K562 (cell line): ENCODE results near the gene SPATA31D1. TPM values are rescaled to one million over a fixed set of nuclear protein-coding genes. Genes with fewer than 3 reads are reported as not detected.

ENCODE experiments used
- ATAC-seq: fragments of 200-7000 bp; cut with Tn5 transposase; 3 replicates; pipeline ENCODE4 v1.9.1; 2020; ENCODE audit warnings: moderate library complexity
- BruUV-seq: library from RNA; stranded (reverse); fragments of 400-500 nt; replicated peaks from 2 replicates; lab custom pipeline; 2021; lab: Mats Ljungman, UMichigan
- CTCF ChIA-PET: fragments of 300-600 bp; formaldehyde crosslinking; extraction: SDS; loops from one replicate; lab custom pipeline; 2021; ENCODE audit warnings: low intra/inter-chr PET ratio; lab: Yijun Ruan, JAX
- POLR2A ChIA-PET: fragments of 300-600, 350-650 bp; sonication (Branson Sonifier 250); formaldehyde crosslinking; extraction: SDS; loops from one replicate; lab custom pipeline; 2021; ENCODE audit warnings: antibody characterized with exemption, inconsistent platforms; lab: Yijun Ruan, JAX
- DNase-seq, 4 experiments: peaks; one replicate each; pipeline versions ENCODE4 v3.0.0 to v3.0.0-alpha.2; 2011 to 2018; ENCODE audit warnings: low spot score in 3 of 4, mixed read lengths in 3 of 4; ENCODE audit errors: extremely low read depth in 1 of 4
- FAIRE-seq: peaks from 2 replicates; lab custom pipeline; 2011; peaks lifted over from hg19 to GRCh38; lab: Jason Lieb, UNC
- H2AFZ ChIP-seq: 2 replicates; pipeline ENCODE4 v1.6.0; 2011; ENCODE audit warnings: low read depth, low read length, control low read depth, inconsistent platforms
- H3K27ac ChIP-seq: fragments of 200-600 bp; 3 replicates; pipeline ENCODE4 v1.8.0; 2011; ENCODE audit warnings: low read depth, mild to moderate bottlenecking, control low read depth, inconsistent platforms, low read length, moderate library complexity, mixed read lengths; ENCODE audit errors: extremely low read depth
- H3K27me3 ChIP-seq, 2 experiments: fragments of 300-600 bp in 1 of 2; 2 replicates in 1 of 2; 3 replicates in 1 of 2; pipeline versions ENCODE4 v1.6.0 to v1.8.0; 2011; ENCODE audit warnings: inconsistent platforms in 2 of 2, low read length in 2 of 2, mild to moderate bottlenecking in 1 of 2, mixed read lengths in 1 of 2, moderate library complexity in 1 of 2; ENCODE audit not compliant: control insufficient read depth in 2 of 2, insufficient read depth in 2 of 2
- H3K36me3 ChIP-seq: fragments of 300-600 bp; 3 replicates; pipeline ENCODE4 v1.8.0; 2011; ENCODE audit warnings: mild to moderate bottlenecking, low read length, inconsistent platforms; ENCODE audit not compliant: control insufficient read depth, insufficient read depth
- H3K4me1 ChIP-seq, 2 experiments: fragments of 200-600 bp in 1 of 2; replicated peaks in 1 of 2; 2 replicates in 1 of 2; 3 replicates in 1 of 2; pipeline versions ENCODE4 v1.5.1 to v1.8.0; 2011; ENCODE audit warnings: inconsistent platforms in 2 of 2, low read length in 2 of 2, mild to moderate bottlenecking in 1 of 2, mixed read lengths in 1 of 2, moderate library complexity in 1 of 2; ENCODE audit not compliant: control insufficient read depth in 2 of 2, insufficient read depth in 2 of 2
- H3K4me2 ChIP-seq: 2 replicates; pipeline ENCODE4 v1.6.1; 2011; ENCODE audit warnings: low read length, control low read depth, inconsistent platforms, mixed read lengths; ENCODE audit not compliant: insufficient read depth
- H3K4me3 ChIP-seq: fragments of 200-600 bp; sonication (generic), shearing (Covaris generic); 2 replicates; pipeline ENCODE4 v1.5.1; 2016; ENCODE audit warnings: control low read depth, inconsistent platforms
- H3K79me2 ChIP-seq: fragments of 200-600 bp; 3 replicates; pipeline ENCODE4 v1.8.0; 2011; ENCODE audit warnings: low read length, inconsistent platforms; ENCODE audit not compliant: control insufficient read depth, insufficient read depth
- H3K9ac ChIP-seq, 2 experiments: 2 replicates each; pipeline versions ENCODE4 v1.6.0 to v1.6.1; 2011; ENCODE audit warnings: low read depth in 2 of 2, low read length in 2 of 2, control low read depth in 1 of 2, inconsistent platforms in 1 of 2, mild to moderate bottlenecking in 1 of 2, mixed read lengths in 1 of 2; ENCODE audit not compliant: insufficient read depth in 1 of 2
- H3K9me1 ChIP-seq: one replicate; pipeline ENCODE4 v1.6.0; 2011; ENCODE audit warnings: inconsistent platforms, mild to moderate bottlenecking, low read length, moderate library complexity; ENCODE audit not compliant: control insufficient read depth, insufficient read depth
- H3K9me3 ChIP-seq: replicated peaks from 2 replicates; pipeline ENCODE4 v1.5.1; 2011; ENCODE audit warnings: low read depth, low read length, inconsistent platforms; ENCODE audit not compliant: control insufficient read depth, insufficient read depth
- H4K20me1 ChIP-seq: replicated peaks from 2 replicates; pipeline ENCODE4 v1.6.1; 2011; ENCODE audit warnings: low read length, inconsistent platforms, mixed read lengths; ENCODE audit not compliant: control insufficient read depth, insufficient read depth
- ETV5 ChIP-seq: sonication (generic); formaldehyde crosslinking; IDR thresholded peaks from 2 replicates; pipeline ENCODE4 v1.4.0; 2020; ENCODE audit warnings: low read depth, mild to moderate bottlenecking, missing genetic modification reagents
- IFI16 ChIP-seq: fragments of 250-450 bp; sonication (Bioruptor Pico); IDR thresholded peaks from 2 replicates; pipeline ENCODE4 v2.1.2; 2022; ENCODE audit warnings: mild to moderate bottlenecking, inconsistent platforms
- PHB ChIP-seq: fragments of 250-450 bp; sonication (Bioruptor Pico); IDR thresholded peaks from 2 replicates; pipeline ENCODE4 v1.5.0; 2021
- POLR3A ChIP-seq: IDR thresholded peaks from 2 replicates; pipeline ENCODE4 v1.6.1; 2011; ENCODE audit warnings: borderline replicate concordance, mild to moderate bottlenecking, moderate library complexity; ENCODE audit not compliant: insufficient read length, insufficient read depth; ENCODE audit errors: extremely low read depth
- SMAD1 ChIP-seq: fragments of 150-350 bp; IDR thresholded peaks from 2 replicates; pipeline ENCODE4 v1.6.1; 2014; ENCODE audit warnings: low read length, low read depth; ENCODE audit not compliant: partially characterized antibody
- ZNF507 ChIP-seq: conservative IDR thresholded peaks from 2 replicates; pipeline ENCODE4 v1.6.1; 2017; ENCODE audit warnings: missing genetic modification characterization, missing compliant biosample characterization
- in situ Hi-C: fragments of 300-500 bp; cut with MboI; formaldehyde crosslinking; loops from 4 replicates; pipeline ENCODE4 v1.15.0; 2018; ENCODE audit warnings: inconsistent platforms, mixed read lengths
- intact Hi-C: fragments of 100-400 bp; cut with micrococcal nuclease; formaldehyde crosslinking; loops from 2 replicates; pipeline ENCODE4 v1.14.2; 2022
- polyA plus RNA-seq, 8 experiments: library from polyadenylated mRNA; depleted of rRNA in 4 of 8; stranded (reverse) in 5 of 8; unstranded in 3 of 8; fragments of >200 nt; fragmentation: Nextera tagmentation in 2 of 8; fragmentation: Illumina TruSeq in 1 of 8; extraction: Ambion mirVana in 2 of 8; extraction: Trizol in 1 of 8; gene quantifications; 2 replicates each; pipeline versions ENCODE4 v1.2.1 to v1.2.3, GENCODE V29; 2011 to 2014; ENCODE audit warnings: inconsistent platforms in 1 of 8, missing spikeins in 1 of 8
- total RNA-seq, 7 experiments: library from RNA; depleted of rRNA in 6 of 7; stranded (reverse); fragments of >200 nt in 6 of 7; fragmentation: Illumina TruSeq in 2 of 7; extraction: Trizol in 2 of 7; gene quantifications; 2 replicates each; pipeline versions ENCODE4 v1.2.1 to v1.2.3, GENCODE V29; 2011 to 2021; ENCODE audit warnings: low replicate concordance in 1 of 7
- TF ChIP-seq, protein P1 (sequence below): fragments of 450-650 bp; IDR thresholded peaks from 2 replicates; pipeline ENCODE4 v1.6.1; 2018; ENCODE audit not compliant: partially characterized antibody
- TF ChIP-seq, protein P2 (sequence below): conservative IDR thresholded peaks from 2 replicates; pipeline ENCODE4 v1.6.1; 2011; ENCODE audit warnings: low read depth, mild to moderate bottlenecking, low read length; ENCODE audit not compliant: control insufficient read depth

Gene SPATA31D1
- total and polyA plus RNA-seq, 9 of the 15 experiments (the other 6 are each of a cell fraction or from before 2014, with no cell fraction given): not detected

GRCh38 chr9:82021198-82021597 lies 32.6 kb downstream of the SPATA31D1 start:
- Histone ChIP-seq H3K4me1 (no peaks in the 10 kb centered on the region), H2AFZ (no peak overlapping the region), H3K9me3 (no peaks in the 10 kb centered on the region), H3K4me3 (no peak overlapping the region), H4K20me1 (no peaks in the 10 kb centered on the region), H3K9ac (no peak overlapping the region), H3K79me2 (no peaks in the 10 kb centered on the region), H3K27me3 (no peaks in the 10 kb centered on the region), H3K9me1 (no peaks in the 10 kb centered on the region), H3K4me2 (no peak overlapping the region), H3K36me3 (no peaks in the 10 kb centered on the region), H3K27ac (no peak overlapping the region)
- ChIA-PET CTCF (no interaction called here), POLR2A (no interaction called here)
- BruUV-seq: no TSS peak
- intact Hi-C loops (no loop called here), in situ Hi-C loops (no loop called here)
- FAIRE-seq: no peak
- no peak for DNase-seq
- TF ChIP-seq IFI16 (CRISPR knock-in tag): no peak
- TF ChIP-seq PHB (CRISPR knock-in tag): no peak
- TF ChIP-seq SMAD1: no peak
- TF ChIP-seq, protein P1, sequence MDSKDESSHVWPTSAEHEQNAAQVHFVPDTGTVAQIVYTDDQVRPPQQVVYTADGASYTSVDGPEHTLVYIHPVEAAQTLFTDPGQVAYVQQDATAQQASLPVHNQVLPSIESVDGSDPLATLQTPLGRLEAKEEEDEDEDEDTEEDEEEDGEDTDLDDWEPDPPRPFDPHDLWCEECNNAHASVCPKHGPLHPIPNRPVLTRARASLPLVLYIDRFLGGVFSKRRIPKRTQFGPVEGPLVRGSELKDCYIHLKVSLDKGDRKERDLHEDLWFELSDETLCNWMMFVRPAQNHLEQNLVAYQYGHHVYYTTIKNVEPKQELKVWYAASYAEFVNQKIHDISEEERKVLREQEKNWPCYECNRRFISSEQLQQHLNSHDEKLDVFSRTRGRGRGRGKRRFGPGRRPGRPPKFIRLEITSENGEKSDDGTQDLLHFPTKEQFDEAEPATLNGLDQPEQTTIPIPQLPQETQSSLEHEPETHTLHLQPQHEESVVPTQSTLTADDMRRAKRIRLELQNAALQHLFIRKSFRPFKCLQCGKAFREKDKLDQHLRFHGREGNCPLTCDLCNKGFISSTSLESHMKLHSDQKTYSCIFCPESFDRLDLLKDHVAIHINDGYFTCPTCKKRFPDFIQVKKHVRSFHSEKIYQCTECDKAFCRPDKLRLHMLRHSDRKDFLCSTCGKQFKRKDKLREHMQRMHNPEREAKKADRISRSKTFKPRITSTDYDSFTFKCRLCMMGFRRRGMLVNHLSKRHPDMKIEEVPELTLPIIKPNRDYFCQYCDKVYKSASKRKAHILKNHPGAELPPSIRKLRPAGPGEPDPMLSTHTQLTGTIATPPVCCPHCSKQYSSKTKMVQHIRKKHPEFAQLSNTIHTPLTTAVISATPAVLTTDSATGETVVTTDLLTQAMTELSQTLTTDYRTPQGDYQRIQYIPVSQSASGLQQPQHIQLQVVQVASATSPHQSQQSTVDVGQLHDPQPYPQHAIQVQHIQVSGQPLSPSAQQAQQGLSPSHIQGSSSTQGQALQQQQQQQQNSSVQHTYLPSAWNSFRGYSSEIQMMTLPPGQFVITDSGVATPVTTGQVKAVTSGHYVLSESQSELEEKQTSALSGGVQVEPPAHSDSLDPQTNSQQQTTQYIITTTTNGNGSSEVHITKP: no peak
- TF ChIP-seq ZNF507 (tag): no peak
- TF ChIP-seq ETV5: no peak
- TF ChIP-seq, protein P2, sequence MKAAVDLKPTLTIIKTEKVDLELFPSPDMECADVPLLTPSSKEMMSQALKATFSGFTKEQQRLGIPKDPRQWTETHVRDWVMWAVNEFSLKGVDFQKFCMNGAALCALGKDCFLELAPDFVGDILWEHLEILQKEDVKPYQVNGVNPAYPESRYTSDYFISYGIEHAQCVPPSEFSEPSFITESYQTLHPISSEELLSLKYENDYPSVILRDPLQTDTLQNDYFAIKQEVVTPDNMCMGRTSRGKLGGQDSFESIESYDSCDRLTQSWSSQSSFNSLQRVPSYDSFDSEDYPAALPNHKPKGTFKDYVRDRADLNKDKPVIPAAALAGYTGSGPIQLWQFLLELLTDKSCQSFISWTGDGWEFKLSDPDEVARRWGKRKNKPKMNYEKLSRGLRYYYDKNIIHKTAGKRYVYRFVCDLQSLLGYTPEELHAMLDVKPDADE: no peak
- TF ChIP-seq POLR3A: no peak
- ATAC-seq: no peak
